NCI-H187 (cell line): ENCODE results near the gene HDAC9.

Experiments
- DNase-seq, 2 experiments: peaks; one replicate each; lab custom pipeline; 2025; lab: John Stamatoyannopoulos, UW

HDAC9 gene

DNA sequence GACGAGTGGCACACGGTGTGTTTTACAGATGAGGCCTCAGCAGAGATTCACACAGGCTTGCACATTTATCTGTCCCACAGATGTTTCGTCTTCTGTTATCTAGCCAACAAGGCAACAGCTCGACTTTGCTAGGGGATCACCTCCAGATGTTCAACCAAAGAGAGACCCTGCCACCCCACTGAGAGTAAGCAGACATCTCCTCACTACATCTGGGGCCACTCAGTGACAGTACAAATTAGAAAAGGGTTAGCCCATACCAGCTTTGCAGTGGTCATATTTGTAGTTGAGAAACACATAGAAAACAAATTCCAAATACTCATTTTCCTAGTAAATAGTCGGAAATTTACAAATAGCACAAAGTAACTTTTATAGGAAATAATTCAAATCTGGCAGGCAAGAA, 164.2 kb downstream of the HDAC9 start:
- no peak for DNase-seq

DNA sequence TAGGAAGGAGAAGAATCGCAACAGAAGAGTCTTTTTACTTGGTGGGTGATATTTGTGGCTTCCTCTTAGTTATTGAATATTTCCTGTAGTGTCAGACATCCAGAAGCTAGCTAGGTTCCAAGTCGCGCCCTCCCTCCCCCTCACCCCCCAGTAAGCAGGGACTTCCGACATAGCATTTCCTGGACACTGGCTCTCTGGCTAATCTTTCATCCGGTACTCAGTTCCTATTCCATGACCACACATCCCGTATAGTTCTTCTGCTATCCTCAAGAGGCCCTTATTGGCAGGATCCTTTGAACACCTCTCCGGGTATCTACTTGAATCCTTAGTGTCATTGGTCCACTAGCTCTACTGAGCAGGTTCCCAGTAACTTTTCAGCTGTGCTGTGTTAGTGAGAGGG, 167.8 kb downstream of the HDAC9 start:
- DNase-seq, result no peak

- DNase-seq, result peak; percentile 13 to 35
Measured at GRCh38 chr7:18666107-18666728, 170.7 kb downstream of the HDAC9 start.

DNA sequence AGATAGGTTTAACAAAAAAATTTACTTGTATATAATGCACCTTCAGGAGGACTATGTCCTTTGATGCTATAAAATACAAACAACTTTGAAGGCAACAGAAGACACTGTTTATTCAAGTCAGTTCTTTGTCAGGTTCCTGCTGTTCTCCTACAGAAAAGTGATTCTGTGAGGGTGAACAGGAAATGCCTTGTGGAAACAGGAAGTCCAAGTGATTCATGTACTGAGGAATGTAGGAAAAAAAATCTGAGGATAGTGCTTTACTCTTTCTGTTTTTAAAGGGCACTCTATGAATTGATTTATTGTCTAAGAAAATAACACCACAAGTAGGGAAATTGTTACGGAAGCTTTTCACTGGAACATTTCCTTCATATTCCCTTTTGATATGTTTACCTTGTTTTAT, 171.9 kb downstream of the HDAC9 start:
- no peak for DNase-seq

GRCh38 chr7:18671176-18671575, 175.6 kb downstream of the HDAC9 start:
- DNase-seq, result no peak

GRCh38 chr7:18675579-18675978, 180.0 kb downstream of the HDAC9 start:
- DNase-seq, result no peak

- no peak for DNase-seq
Measured at GRCh38 chr7:18679261-18679660, 183.7 kb downstream of the HDAC9 start.

- DNase-seq, result no peak
Measured at GRCh38 chr7:18680576-18680975, 185.0 kb downstream of the HDAC9 start.

DNA sequence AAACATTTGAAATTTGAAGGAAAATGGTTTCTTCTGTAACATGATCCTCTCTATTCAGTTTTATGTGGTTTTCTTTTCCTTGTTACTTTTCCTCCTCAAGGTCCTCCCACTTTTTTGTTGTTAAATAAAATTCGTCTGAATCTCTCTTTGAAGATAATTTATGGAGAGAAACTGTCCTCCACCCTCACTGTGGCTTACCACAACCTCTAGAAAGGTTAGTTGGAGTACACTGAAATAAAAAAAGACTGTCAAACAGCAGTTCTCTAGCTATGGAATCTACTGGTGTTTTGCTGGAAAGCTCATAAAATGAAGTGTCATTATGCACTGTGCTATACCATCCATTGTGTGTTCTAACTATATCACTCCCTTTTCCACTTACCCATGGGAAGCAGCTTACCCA, 189.4 kb downstream of the HDAC9 start:
- peak in 1 of 2 experiments; percentile 22 for DNase-seq

GRCh38 chr7:18685971-18686370, 190.4 kb downstream of the HDAC9 start:
- no peak for DNase-seq

GRCh38 chr7:18689551-18689950, 194.0 kb downstream of the HDAC9 start:
- no peak for DNase-seq

- DNase-seq, result no peak
Measured at GRCh38 chr7:18693406-18693805, 197.9 kb downstream of the HDAC9 start.

DNA sequence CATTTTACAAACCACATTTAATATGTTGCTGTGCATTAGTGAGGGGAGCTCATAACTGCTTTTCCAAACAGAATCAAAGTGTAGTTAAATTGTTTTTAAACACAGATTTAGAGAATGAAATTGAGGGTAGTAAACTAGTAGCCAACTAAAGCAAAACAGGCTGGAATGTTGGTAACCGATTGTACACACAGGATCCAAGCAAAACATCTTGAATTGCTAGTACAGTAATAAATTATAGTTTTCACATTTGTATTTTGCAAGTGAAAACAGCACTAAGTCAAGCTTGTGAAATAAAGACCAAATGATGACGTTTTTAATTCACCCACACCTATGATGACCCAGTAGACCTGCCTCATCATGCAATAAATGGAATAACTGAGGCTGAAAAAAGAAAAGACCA, 198.3 kb downstream of the HDAC9 start:
- DNase-seq, result no peak

GRCh38 chr7:18694484-18694883, 198.9 kb downstream of the HDAC9 start:
- DNase-seq, result no peak

- no peak for DNase-seq
Measured at GRCh38 chr7:18694911-18695310, 199.4 kb downstream of the HDAC9 start.

- no peak for DNase-seq
Measured at GRCh38 chr7:18698258-18698734, 202.7 kb downstream of the HDAC9 start.

DNA sequence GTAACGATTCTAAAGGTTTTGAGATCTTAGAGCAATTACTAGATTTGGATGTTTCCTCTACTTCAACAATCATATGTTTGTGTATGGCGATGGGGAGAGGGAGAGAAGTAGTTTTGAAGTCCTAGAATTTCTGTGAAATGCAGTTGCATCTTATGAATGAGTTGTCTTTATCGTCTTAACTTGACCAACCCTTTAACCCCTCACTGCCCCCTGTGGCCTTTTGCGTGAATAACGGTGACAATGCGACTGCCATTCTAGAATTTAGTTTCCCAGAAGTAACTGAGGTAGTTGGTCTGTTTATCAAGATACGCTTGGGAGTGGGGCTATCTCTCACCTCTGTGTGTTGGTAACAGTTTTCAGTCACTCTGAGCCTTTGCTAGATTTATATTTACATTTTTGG, 204.6 kb downstream of the HDAC9 start:
- no peak for DNase-seq

GRCh38 chr7:18702071-18702829, 206.7 kb downstream of the HDAC9 start:
- DNase-seq, result no peak

DNA sequence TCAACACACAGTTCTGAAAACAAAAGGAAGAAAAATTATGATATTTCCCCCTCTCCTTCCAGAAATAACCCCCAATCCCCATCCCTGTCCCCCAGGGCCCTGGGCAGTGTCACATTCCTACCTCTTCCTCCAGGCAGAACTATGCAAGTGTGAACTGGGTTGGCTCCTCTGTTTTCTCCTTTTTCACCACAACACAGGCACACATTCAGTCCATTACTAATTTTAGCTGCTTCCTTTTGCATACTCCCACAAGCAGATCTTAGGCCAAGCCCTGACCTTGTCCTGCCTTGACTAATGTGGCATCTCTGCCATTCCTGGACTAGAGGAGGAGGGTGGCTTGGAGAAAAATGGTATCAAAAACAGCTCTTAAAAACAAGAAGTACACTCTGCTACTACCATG, 208.1 kb downstream of the HDAC9 start:
- no peak for DNase-seq

DNA sequence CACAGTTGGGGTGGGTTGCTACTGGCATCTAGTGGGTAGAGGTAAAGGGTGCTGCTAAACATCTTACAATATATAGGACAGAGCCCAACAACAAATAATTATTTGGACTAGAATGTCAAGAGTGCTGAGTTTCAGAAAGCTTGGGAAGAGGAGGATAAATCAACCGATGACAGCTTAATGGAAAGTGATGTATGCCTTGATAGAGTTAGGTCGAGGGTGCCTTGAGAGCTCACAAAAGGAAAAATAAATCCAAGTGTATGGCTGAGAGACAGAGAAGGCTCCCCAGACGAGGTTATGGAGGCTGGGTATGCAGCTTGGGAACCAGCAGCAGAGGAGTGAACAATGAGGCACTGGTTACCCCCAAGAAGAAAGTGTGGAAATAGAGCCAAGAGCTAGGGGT, 211.1 kb downstream of the HDAC9 start:
- no peak for DNase-seq

GRCh38 chr7:18708204-18708603, 212.7 kb downstream of the HDAC9 start:
- DNase-seq, result no peak

DNA sequence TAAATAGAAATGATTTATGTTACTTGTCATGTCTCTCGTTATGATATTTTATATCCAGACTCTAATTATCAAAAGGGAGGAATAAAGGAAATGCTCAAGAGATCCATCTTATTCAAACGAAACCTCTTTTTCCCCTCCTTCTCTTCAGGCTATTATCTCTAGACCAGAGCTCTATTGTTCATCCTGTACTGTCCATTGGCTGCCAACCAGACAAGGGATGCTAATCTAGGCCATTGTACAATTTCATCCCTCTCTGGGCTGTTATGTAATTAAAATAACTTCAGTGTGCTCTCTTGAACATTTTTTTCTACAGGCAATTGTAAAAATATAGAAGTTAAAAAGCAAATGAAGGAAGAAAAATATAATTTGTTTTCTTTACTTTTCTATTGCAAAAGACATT, 220.4 kb downstream of the HDAC9 start:
- DNase-seq, result no peak

DNA sequence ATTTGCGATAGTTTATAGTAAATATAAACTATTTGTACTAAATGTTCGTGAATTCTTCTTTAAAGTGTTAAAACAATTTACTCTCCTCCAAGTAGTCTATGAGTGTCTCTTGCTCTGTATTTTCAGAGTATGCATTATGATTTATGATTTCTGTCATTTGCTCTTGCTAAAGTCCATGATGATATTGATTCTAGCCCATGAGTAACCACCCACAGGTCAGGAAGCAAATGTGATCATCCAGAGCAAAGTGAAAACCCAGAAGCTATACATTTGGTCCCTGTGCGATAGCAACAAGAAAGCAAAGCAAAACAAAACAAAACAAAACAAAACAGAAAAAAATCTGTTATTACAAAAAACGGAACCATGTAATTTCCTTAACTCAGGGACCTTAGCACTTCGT, 225.9 kb downstream of the HDAC9 start:
- no peak for DNase-seq

DNA sequence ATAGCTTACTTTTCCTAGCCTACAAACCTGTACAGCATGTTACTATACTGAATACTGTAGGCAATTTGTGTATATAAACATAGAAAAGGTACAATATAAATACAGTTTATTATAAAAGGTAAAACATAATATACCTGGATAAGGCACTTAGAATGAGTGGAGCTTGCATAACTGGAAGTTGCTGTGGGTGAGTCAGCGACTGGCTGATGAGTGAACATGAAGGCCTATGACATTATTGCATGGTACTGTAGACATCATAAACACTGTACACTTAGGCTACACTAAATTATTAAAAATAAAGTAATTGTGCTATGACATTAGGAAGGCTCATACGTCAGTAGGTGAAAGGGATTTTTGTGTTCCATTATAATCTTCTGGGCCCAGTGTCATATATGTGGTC, 228.8 kb downstream of the HDAC9 start:
- no peak for DNase-seq
